Activated gamma-delta T cell treated with anti-CD3 and anti-CD28 coated beads, Interleukin-2, amount 50 U/mL, for 16 hours (primary cell): ENCODE measurements around the gene AFAP1.

ENCODE experiments used
- DNase-seq: peaks from one replicate; pipeline ENCODE4 v3.0.0-alpha.2; 2020; ENCODE audit warnings: low read depth

Gene AFAP1

GRCh38 chr4:7939377-7940108 is at the start of gene AFAP1:
Gene AFAP1, minus strand, starts transcription at chr4:7939861. Its CDS starts 67,783 bp downstream, at chr4:7872078.
- peak; percentile 78 for DNase-seq

GRCh38 chr4:7988437-7988836 is 48.8 kb upstream of the AFAP1 start:
- no peak for DNase-seq

- DNase-seq, result peak; percentile 60
Observed at GRCh38 chr4:7987148-7987989, 47.7 kb upstream of the AFAP1 start.

GRCh38 chr4:7985891-7986441 is 46.3 kb upstream of the AFAP1 start:
- no peak for DNase-seq

- no peak for DNase-seq
Observed at GRCh38 chr4:7985072-7985471, 45.4 kb upstream of the AFAP1 start.

- DNase-seq, result no peak
Observed at GRCh38 chr4:7984286-7984925, 44.7 kb upstream of the AFAP1 start.

GRCh38 chr4:7983296-7983695 is 43.6 kb upstream of the AFAP1 start:
- no peak for DNase-seq

GRCh38 chr4:7981738-7982394 is 42.2 kb upstream of the AFAP1 start:
- no peak for DNase-seq

- no peak for DNase-seq
Observed at GRCh38 chr4:7980036-7980435, 40.4 kb upstream of the AFAP1 start.

GRCh38 chr4:7979652-7979968 is 39.9 kb upstream of the AFAP1 start:
- DNase-seq, result no peak

- DNase-seq, result no peak
Observed at GRCh38 chr4:7978907-7979651, 39.4 kb upstream of the AFAP1 start.

- DNase-seq, result no peak
Observed at GRCh38 chr4:7978489-7978888, 38.8 kb upstream of the AFAP1 start.

- DNase-seq, result no peak
Observed at GRCh38 chr4:7976634-7977033, 37.0 kb upstream of the AFAP1 start.

- DNase-seq, result no peak
Observed at GRCh38 chr4:7976025-7976424, 36.4 kb upstream of the AFAP1 start.

- DNase-seq, result no peak
Observed at GRCh38 chr4:7974425-7974824, 34.8 kb upstream of the AFAP1 start.

- no peak for DNase-seq
Observed at GRCh38 chr4:7973545-7973981, 33.9 kb upstream of the AFAP1 start.

GRCh38 chr4:7971881-7972500 is 32.3 kb upstream of the AFAP1 start:
- DNase-seq, result no peak

GRCh38 chr4:7971159-7971631 is 31.5 kb upstream of the AFAP1 start:
- DNase-seq, result no peak

- DNase-seq, result no peak
Observed at GRCh38 chr4:7970361-7970946, 30.8 kb upstream of the AFAP1 start.

GRCh38 chr4:7968262-7968896 is 28.7 kb upstream of the AFAP1 start:
- DNase-seq, result no peak
